K562 (cell line): ENCODE results near the gene ACTN1. TPM values are rescaled to one million over a fixed set of nuclear protein-coding genes. Genes with fewer than 3 reads are reported as not detected.

Experiments
- BRCA1 ChIP-seq, 2 experiments: fragments of 450-650 bp in 1 of 2; sonication (generic) in 1 of 2; formaldehyde crosslinking in 1 of 2; IDR thresholded peaks; 2 replicates each; pipeline versions ENCODE4 v1.5.0 to v1.6.1; 2017 to 2020; ENCODE audit warnings: mild to moderate bottlenecking in 1 of 2, missing genetic modification reagents in 1 of 2
- CC2D1A ChIP-seq: fragments of 450-650 bp; IDR thresholded peaks from 2 replicates; pipeline ENCODE4 v1.6.1; 2017; ENCODE audit warnings: mild to moderate bottlenecking
- CHD4 ChIP-seq: fragments of 200-600 bp; sonication (generic); IDR thresholded peaks from 3 replicates; pipeline ENCODE4 v1.6.1; 2012; ENCODE audit warnings: low read depth, mild to moderate bottlenecking, mixed read lengths, low read length, inconsistent platforms; ENCODE audit not compliant: insufficient read depth, insufficient replicate concordance, poor library complexity, severe bottlenecking
- CTBP1 ChIP-seq: fragments of 450-650 bp; IDR thresholded peaks from 2 replicates; pipeline ENCODE4 v1.6.1; 2016; ENCODE audit warnings: borderline replicate concordance
- E2F4 ChIP-seq: sonication (generic); formaldehyde crosslinking; IDR thresholded peaks from 2 replicates; pipeline ENCODE4 v1.8.0; 2022; ENCODE audit warnings: mild to moderate bottlenecking, low read depth, missing genetic modification reagents
- E4F1 ChIP-seq: fragments of 250-450 bp; sonication (Bioruptor Pico); IDR thresholded peaks from 2 replicates; pipeline ENCODE4 v1.5.0; 2021; ENCODE audit warnings: mild to moderate bottlenecking, borderline replicate concordance
- GATAD2B ChIP-seq: fragments of 450-650 bp; IDR thresholded peaks from 2 replicates; pipeline ENCODE4 v1.6.1; 2017; ENCODE audit warnings: mild to moderate bottlenecking, borderline replicate concordance
- HSF4 ChIP-seq: fragments of 250-450 bp; sonication (Bioruptor Pico); IDR thresholded peaks from 2 replicates; pipeline ENCODE4 v2.1.2; 2022; ENCODE audit warnings: mild to moderate bottlenecking, moderate library complexity, borderline replicate concordance
- KDM1A ChIP-seq, 2 experiments: fragments of 450-650 bp; IDR thresholded peaks; 2 replicates each; pipeline ENCODE4 v1.6.1; 2016; ENCODE audit warnings: mild to moderate bottlenecking in 2 of 2
- NBN ChIP-seq: fragments of 450-650 bp; IDR thresholded peaks from 2 replicates; pipeline ENCODE4 v1.6.1; 2016; ENCODE audit warnings: low read depth, mild to moderate bottlenecking
- RAD21 ChIP-seq, 2 experiments: fragments of 250-450 bp in 1 of 2; fragments of 450-650 bp in 1 of 2; sonication (Bioruptor Pico) in 1 of 2; formaldehyde crosslinking in 1 of 2; IDR thresholded peaks in 1 of 2; conservative IDR thresholded peaks in 1 of 2; 2 replicates each; pipeline versions ENCODE4 v1.4.0 to v1.8.0; 2020 to 2022; ENCODE audit warnings: mild to moderate bottlenecking in 2 of 2, moderate library complexity in 1 of 2
- RBBP5 ChIP-seq: fragments of 200-600 bp; sonication (generic); IDR thresholded peaks from 2 replicates; pipeline ENCODE4 v1.6.1; 2012; ENCODE audit warnings: borderline replicate concordance, mild to moderate bottlenecking, low read length, control low read depth, inconsistent platforms; ENCODE audit not compliant: insufficient read depth, poor library complexity, severe bottlenecking
- RBM15 ChIP-seq: fragments of 200-400 bp; formaldehyde crosslinking; IDR thresholded peaks from 2 replicates; pipeline ENCODE4 v1.6.1; 2018; ENCODE audit warnings: mild to moderate bottlenecking, low read length, moderate library complexity; ENCODE audit not compliant: insufficient read depth
- SOX6 ChIP-seq: fragments of 450-650 bp; IDR thresholded peaks from 2 replicates; pipeline ENCODE4 v1.6.1; 2014; ENCODE audit warnings: mild to moderate bottlenecking
- TSHZ1 ChIP-seq: fragments of 250-450 bp; sonication (Bioruptor Pico); IDR thresholded peaks from 2 replicates; pipeline ENCODE4 v1.4.0; 2020; ENCODE audit warnings: mild to moderate bottlenecking, moderate library complexity
- ZNF121 ChIP-seq: sonication (generic); formaldehyde crosslinking; conservative IDR thresholded peaks from 2 replicates; pipeline ENCODE4 v1.8.0; 2022; ENCODE audit warnings: missing genetic modification reagents
- ZNF41 ChIP-seq: fragments of 250-450 bp; sonication (Bioruptor Pico); conservative IDR thresholded peaks from 2 replicates; pipeline ENCODE4 v1.4.0; 2020; ENCODE audit warnings: mild to moderate bottlenecking
- polyA plus RNA-seq, 8 experiments: library from polyadenylated mRNA; depleted of rRNA in 4 of 8; stranded (reverse) in 5 of 8; unstranded in 3 of 8; fragments of >200 nt; fragmentation: Nextera tagmentation in 2 of 8; fragmentation: Illumina TruSeq in 1 of 8; extraction: Ambion mirVana in 2 of 8; extraction: Trizol in 1 of 8; gene quantifications; 2 replicates each; pipeline versions ENCODE4 v1.2.1 to v1.2.3, GENCODE V29; 2011 to 2014; ENCODE audit warnings: inconsistent platforms in 1 of 8, missing spikeins in 1 of 8
- total RNA-seq, 7 experiments: library from RNA; depleted of rRNA in 6 of 7; stranded (reverse); fragments of >200 nt in 6 of 7; fragmentation: Illumina TruSeq in 2 of 7; extraction: Trizol in 2 of 7; gene quantifications; 2 replicates each; pipeline versions ENCODE4 v1.2.1 to v1.2.3, GENCODE V29; 2011 to 2021; ENCODE audit warnings: low replicate concordance in 1 of 7

Gene ACTN1
- total and polyA plus RNA-seq, 9 of the 15 experiments (the other 6 are each of a cell fraction or from before 2014, with no cell fraction given), result 2.2 to 67.7 (median 34.5) TPM

- TF ChIP-seq CHD4 (no peak), CTBP1 (peak; percentile 66; the same call in 1 of the 2 replicates), SOX6 (no peak), CC2D1A (peak; percentile 83), RBM15 (no peak), E4F1 (CRISPR knock-in tag) (no peak), E2F4 (CRISPR knock-in tag) (no peak), KDM1A (IDR thresholded peaks at IDR 0.05) (no peak), ZNF121 (CRISPR knock-in tag) (no peak), NBN (0 out of 2 replicates have a peak, but pooled peaks have one; percentile 22), GATAD2B (no peak), ZNF41 (CRISPR knock-in tag) (no peak), RAD21 (CRISPR knock-in tag; conservative IDR thresholded peaks at IDR 0.05 in 1 of 2, IDR thresholded peaks at IDR 0.05 in 1 of 2) (peak; percentile 58 to 81), TSHZ1 (CRISPR knock-in tag) (no peak), RBBP5 (no peak), BRCA1 (IDR thresholded peaks at IDR 0.05) (no peak), BRCA1 (CRISPR knock-in tag; IDR thresholded peaks at IDR 0.05) (no peak), HSF4 (CRISPR knock-in tag) (no peak)
Observed at GRCh38 chr14:68824517-68825347, 154.4 kb downstream of the ACTN1 start (continued).
